ENCODE results near the gene SESTD1.

SESTD1 gene

GRCh38 chr2:179285060-179285459 is 20.4 kb upstream of the SESTD1 start:
- Histone ChIP-seq H3K27me3 (ENCODE audit: control insufficient read depth, insufficient read depth, low read length) (no peaks in the 10 kb centered on the region), H3K4me3 (ENCODE audit: low read length) (no peak overlapping the region), H3K9ac (ENCODE audit: low read length) (no peak overlapping the region), H3K27ac (ENCODE audit: low read length) (no peak overlapping the region), H3K4me1 (ENCODE audit: control insufficient read depth, low read depth, low read length) (no peaks in the 10 kb centered on the region), H3K9me3 (ENCODE audit: control insufficient read depth, low read depth, low read length) (no peaks in the 10 kb centered on the region), H3K36me3 (ENCODE audit: control insufficient read depth, low read depth, low read length) (no peaks in the 10 kb centered on the region)

- H3K27ac ChIP-seq (ENCODE audit: low read length): no peak overlapping the region
- no peaks in the 10 kb centered on the region for H3K9me3 ChIP-seq (ENCODE audit: control insufficient read depth, low read depth, low read length)
- H3K27me3 ChIP-seq (ENCODE audit: control insufficient read depth, insufficient read depth, low read length): no peaks in the 10 kb centered on the region
- H3K4me3 ChIP-seq (ENCODE audit: low read length): no peak overlapping the region
- no peak overlapping the region for H3K9ac ChIP-seq (ENCODE audit: low read length)
- no peaks in the 10 kb centered on the region for H3K36me3 ChIP-seq (ENCODE audit: control insufficient read depth, low read depth, low read length)
- peaks cover 6% of the 10 kb centered on the region for H3K4me1 ChIP-seq (ENCODE audit: control insufficient read depth, low read depth, low read length)
Observed at GRCh38 chr2:179277429-179278196, 13.0 kb upstream of the SESTD1 start.

GRCh38 chr2:179275253-179276012 is 10.8 kb upstream of the SESTD1 start:
- Histone ChIP-seq H3K36me3 (ENCODE audit: control insufficient read depth, low read depth, low read length) (no peaks in the 10 kb centered on the region), H3K9me3 (ENCODE audit: control insufficient read depth, low read depth, low read length) (no peaks in the 10 kb centered on the region), H3K4me1 (ENCODE audit: control insufficient read depth, low read depth, low read length) (peaks cover 6% of the 10 kb centered on the region), H3K9ac (ENCODE audit: low read length) (no peak overlapping the region), H3K27me3 (ENCODE audit: control insufficient read depth, insufficient read depth, low read length) (no peaks in the 10 kb centered on the region), H3K27ac (ENCODE audit: low read length) (no peak overlapping the region), H3K4me3 (ENCODE audit: low read length) (no peak overlapping the region)

- Histone ChIP-seq H3K27ac (ENCODE audit: low read length) (no peak overlapping the region), H3K4me3 (ENCODE audit: low read length) (no peak overlapping the region), H3K27me3 (ENCODE audit: control insufficient read depth, insufficient read depth, low read length) (no peaks in the 10 kb centered on the region), H3K4me1 (ENCODE audit: control insufficient read depth, low read depth, low read length) (peaks cover 6% of the 10 kb centered on the region), H3K9me3 (ENCODE audit: control insufficient read depth, low read depth, low read length) (no peaks in the 10 kb centered on the region), H3K36me3 (ENCODE audit: control insufficient read depth, low read depth, low read length) (no peaks in the 10 kb centered on the region), H3K9ac (ENCODE audit: low read length) (no peak overlapping the region)
Observed at GRCh38 chr2:179274749-179275148, 10.1 kb upstream of the SESTD1 start.

GRCh38 chr2:179273461-179273962 is 8.9 kb upstream of the SESTD1 start:
- H3K4me1 ChIP-seq (ENCODE audit: control insufficient read depth, low read depth, low read length): peaks cover 6% of the 10 kb centered on the region
- no peak overlapping the region for H3K9ac ChIP-seq (ENCODE audit: low read length)
- no peaks in the 10 kb centered on the region for H3K9me3 ChIP-seq (ENCODE audit: control insufficient read depth, low read depth, low read length)
- no peaks in the 10 kb centered on the region for H3K36me3 ChIP-seq (ENCODE audit: control insufficient read depth, low read depth, low read length)
- no peaks in the 10 kb centered on the region for H3K27me3 ChIP-seq (ENCODE audit: control insufficient read depth, insufficient read depth, low read length)
- no peak overlapping the region for H3K27ac ChIP-seq (ENCODE audit: low read length)
- no peak overlapping the region for H3K4me3 ChIP-seq (ENCODE audit: low read length)

GRCh38 chr2:179272406-179273192 is 8.0 kb upstream of the SESTD1 start:
- Histone ChIP-seq H3K9me3 (ENCODE audit: control insufficient read depth, low read depth, low read length) (no peaks in the 10 kb centered on the region), H3K36me3 (ENCODE audit: control insufficient read depth, low read depth, low read length) (no peaks in the 10 kb centered on the region), H3K4me1 (ENCODE audit: control insufficient read depth, low read depth, low read length) (peaks cover 6% of the 10 kb centered on the region), H3K27me3 (ENCODE audit: control insufficient read depth, insufficient read depth, low read length) (no peaks in the 10 kb centered on the region), H3K4me3 (ENCODE audit: low read length) (no peak overlapping the region), H3K9ac (ENCODE audit: low read length) (no peak overlapping the region), H3K27ac (ENCODE audit: low read length) (no peak overlapping the region)

- H3K27ac ChIP-seq (ENCODE audit: low read length): no peak overlapping the region
- no peak overlapping the region for H3K4me3 ChIP-seq (ENCODE audit: low read length)
- H3K36me3 ChIP-seq (ENCODE audit: control insufficient read depth, low read depth, low read length): no peaks in the 10 kb centered on the region
- no peaks in the 10 kb centered on the region for H3K27me3 ChIP-seq (ENCODE audit: control insufficient read depth, insufficient read depth, low read length)
- H3K9ac ChIP-seq (ENCODE audit: low read length): no peak overlapping the region
- H3K4me1 ChIP-seq (ENCODE audit: control insufficient read depth, low read depth, low read length): peaks cover 6% of the 10 kb centered on the region
- H3K9me3 ChIP-seq (ENCODE audit: control insufficient read depth, low read depth, low read length): no peaks in the 10 kb centered on the region
Observed at GRCh38 chr2:179270689-179271088, 6.1 kb upstream of the SESTD1 start.

GRCh38 chr2:179268277-179268925 is 3.8 kb upstream of the SESTD1 start:
- H3K36me3 ChIP-seq (ENCODE audit: control insufficient read depth, low read depth, low read length): no peaks in the 10 kb centered on the region
- H3K27me3 ChIP-seq (ENCODE audit: control insufficient read depth, insufficient read depth, low read length): peaks cover 9% of the 10 kb centered on the region
- H3K9me3 ChIP-seq (ENCODE audit: control insufficient read depth, low read depth, low read length): no peaks in the 10 kb centered on the region
- peaks cover under 1% of the 10 kb centered on the region for H3K4me1 ChIP-seq (ENCODE audit: control insufficient read depth, low read depth, low read length)
- no peak overlapping the region for H3K4me3 ChIP-seq (ENCODE audit: low read length)
- no peak overlapping the region for H3K9ac ChIP-seq (ENCODE audit: low read length)
- H3K27ac ChIP-seq (ENCODE audit: low read length): no peak overlapping the region

- H3K9ac ChIP-seq (ENCODE audit: low read length): no peak overlapping the region
- no peaks in the 10 kb centered on the region for H3K36me3 ChIP-seq (ENCODE audit: control insufficient read depth, low read depth, low read length)
- H3K4me1 ChIP-seq (ENCODE audit: control insufficient read depth, low read depth, low read length): peaks cover 12% of the 10 kb centered on the region
- no peak overlapping the region for H3K27ac ChIP-seq (ENCODE audit: low read length)
- H3K27me3 ChIP-seq (ENCODE audit: control insufficient read depth, insufficient read depth, low read length): peaks cover 20% of the 10 kb centered on the region
- no peak overlapping the region for H3K4me3 ChIP-seq (ENCODE audit: low read length)
- no peaks in the 10 kb centered on the region for H3K9me3 ChIP-seq (ENCODE audit: control insufficient read depth, low read depth, low read length)
Observed at GRCh38 chr2:179266271-179266670, 1.6 kb upstream of the SESTD1 start.

- H3K27ac ChIP-seq (ENCODE audit: low read length): no peak overlapping the region
- H3K36me3 ChIP-seq (ENCODE audit: control insufficient read depth, low read depth, low read length): no peaks in the 10 kb centered on the region
- H3K9me3 ChIP-seq (ENCODE audit: control insufficient read depth, low read depth, low read length): no peaks in the 10 kb centered on the region
- H3K27me3 ChIP-seq (ENCODE audit: control insufficient read depth, insufficient read depth, low read length): peaks cover 20% of the 10 kb centered on the region
- H3K9ac ChIP-seq (ENCODE audit: low read length): no peak overlapping the region
- peaks cover 12% of the 10 kb centered on the region for H3K4me1 ChIP-seq (ENCODE audit: control insufficient read depth, low read depth, low read length)
- H3K4me3 ChIP-seq (ENCODE audit: low read length): peak overlapping the region; percentile 51
Observed at GRCh38 chr2:179265082-179265510, 464 bp upstream of the SESTD1 start.

Data from iPS-18a (cell line).